Tibial artery (tissue), 4 donors: ENCODE results near the gene ADCY9.

ENCODE experiments used
- DNase-seq, 2 donors: peaks; one replicate each; pipeline ENCODE4 v3.0.0-alpha.2; 2019
- H3K27ac ChIP-seq, 2 donors: fragments of 200-600 bp; sonication (generic) in 1 of 2; 1 replicate in 1 of 2; 2 replicates in 1 of 2; pipeline ENCODE4 v1.5.1; 2018 to 2019; ENCODE audit warnings: mild to moderate bottlenecking in 1 of 2
- H3K27me3 ChIP-seq, 2 donors: fragments of 200-600 bp; sonication (generic) in 1 of 2; one replicate each; pipeline versions ENCODE4 v1.5.1 to v1.6.0; 2016 to 2019
- H3K36me3 ChIP-seq, 3 donors: fragments of 200-600 bp; sonication (generic) in 2 of 3; one replicate each; pipeline ENCODE4 v1.5.1; 2016 to 2019; ENCODE audit warnings: mild to moderate bottlenecking in 2 of 3
- H3K4me1 ChIP-seq, 4 donors: fragments of 200-600 bp; sonication (generic) in 2 of 4; 1 replicate in 3 of 4; 2 replicates in 1 of 4; pipeline ENCODE4 v1.5.1; 2016 to 2019
- H3K4me3 ChIP-seq, 2 donors: fragments of 200-600 bp; sonication (generic) in 1 of 2; 1 replicate in 1 of 2; 2 replicates in 1 of 2; pipeline ENCODE4 v1.5.1; 2018 to 2019; ENCODE audit warnings: mild to moderate bottlenecking in 2 of 2
- H3K9me3 ChIP-seq, 3 donors: fragments of 200-600 bp; sonication (generic) in 1 of 3; one replicate each; pipeline ENCODE4 v1.5.1; 2016 to 2019
- intact Hi-C: fragments of 100-400 bp; cut with DNase I; formaldehyde crosslinking; loops from one replicate; pipeline ENCODE4 v1.15.0; 2023; ENCODE audit warnings: low total_unique reads
- TF ChIP-seq, protein P1 (sequence below), 2 experiments: fragments of 200-600 bp in 1 of 2; fragments of 450-650 bp in 1 of 2; IDR thresholded peaks; one replicate each; pipeline ENCODE4 v1.5.1; 2017 to 2019; ENCODE audit warnings: antibody characterized with exemption in 2 of 2, mild to moderate bottlenecking in 1 of 2, moderate library complexity in 1 of 2

ADCY9 gene

DNA sequence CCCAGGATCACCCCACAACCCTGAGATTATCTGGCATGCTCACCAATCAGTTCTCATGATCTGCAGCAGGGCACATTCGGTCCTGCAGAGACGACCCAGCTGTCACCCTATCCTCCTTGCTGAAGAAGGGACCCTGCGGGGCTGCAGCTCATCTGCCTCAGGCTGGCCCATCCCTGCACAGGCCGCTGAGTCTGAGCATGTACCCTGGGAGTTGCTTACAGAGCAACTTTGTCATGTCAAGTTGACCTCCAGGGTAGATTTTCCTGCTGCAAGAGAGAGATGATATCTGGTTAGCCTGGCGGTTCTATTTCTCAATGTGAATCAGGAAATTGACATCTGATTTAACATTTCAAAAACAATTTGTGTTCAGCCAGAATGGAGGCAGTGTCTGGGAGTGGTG, 36.0 kb upstream of the ADCY9 start:
- no peak for DNase-seq
- TF ChIP-seq, protein P1, sequence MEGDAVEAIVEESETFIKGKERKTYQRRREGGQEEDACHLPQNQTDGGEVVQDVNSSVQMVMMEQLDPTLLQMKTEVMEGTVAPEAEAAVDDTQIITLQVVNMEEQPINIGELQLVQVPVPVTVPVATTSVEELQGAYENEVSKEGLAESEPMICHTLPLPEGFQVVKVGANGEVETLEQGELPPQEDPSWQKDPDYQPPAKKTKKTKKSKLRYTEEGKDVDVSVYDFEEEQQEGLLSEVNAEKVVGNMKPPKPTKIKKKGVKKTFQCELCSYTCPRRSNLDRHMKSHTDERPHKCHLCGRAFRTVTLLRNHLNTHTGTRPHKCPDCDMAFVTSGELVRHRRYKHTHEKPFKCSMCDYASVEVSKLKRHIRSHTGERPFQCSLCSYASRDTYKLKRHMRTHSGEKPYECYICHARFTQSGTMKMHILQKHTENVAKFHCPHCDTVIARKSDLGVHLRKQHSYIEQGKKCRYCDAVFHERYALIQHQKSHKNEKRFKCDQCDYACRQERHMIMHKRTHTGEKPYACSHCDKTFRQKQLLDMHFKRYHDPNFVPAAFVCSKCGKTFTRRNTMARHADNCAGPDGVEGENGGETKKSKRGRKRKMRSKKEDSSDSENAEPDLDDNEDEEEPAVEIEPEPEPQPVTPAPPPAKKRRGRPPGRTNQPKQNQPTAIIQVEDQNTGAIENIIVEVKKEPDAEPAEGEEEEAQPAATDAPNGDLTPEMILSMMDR (IDR thresholded peaks at IDR 0.05): no peak
- Histone ChIP-seq H3K27me3 (no peaks in the 10 kb centered on the region), H3K4me1 (no peaks in the 10 kb centered on the region), H3K36me3 (no peaks in the 10 kb centered on the region), H3K9me3 (no peaks in the 10 kb centered on the region), H3K4me3 (no peak overlapping the region), H3K27ac (no peak overlapping the region)
- intact Hi-C loops: no loop called here

DNA sequence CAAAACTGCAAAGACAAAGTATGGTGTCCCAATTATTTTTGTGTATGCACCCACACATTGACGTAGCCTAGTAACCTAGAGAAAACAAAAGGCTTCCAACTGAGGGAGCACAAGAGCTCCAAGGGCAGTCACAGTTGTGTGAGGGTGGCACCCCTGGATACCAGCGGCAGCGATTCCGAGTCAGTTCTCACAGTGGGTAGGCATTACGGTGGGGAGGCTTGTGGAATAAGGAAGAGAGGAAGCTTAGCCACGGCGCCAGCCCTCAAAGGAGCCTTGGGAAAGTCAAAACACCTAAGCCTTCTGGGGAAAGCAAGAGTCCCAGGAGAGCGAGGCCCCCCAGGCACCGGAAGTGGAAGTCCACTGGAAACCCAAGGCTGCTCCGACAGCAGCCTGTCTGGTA, 31.0 kb upstream of the ADCY9 start:
- H3K4me1 ChIP-seq: no peaks in the 10 kb centered on the region
- H3K36me3 ChIP-seq: no peaks in the 10 kb centered on the region
- no peaks in the 10 kb centered on the region for H3K9me3 ChIP-seq
- intact Hi-C loops: no loop called here
- H3K4me3 ChIP-seq: no peak overlapping the region
- H3K27ac ChIP-seq: no peak overlapping the region
- TF ChIP-seq, protein P1 (IDR thresholded peaks at IDR 0.05): no peak
- no peaks in the 10 kb centered on the region for H3K27me3 ChIP-seq
- no peak for DNase-seq

DNA sequence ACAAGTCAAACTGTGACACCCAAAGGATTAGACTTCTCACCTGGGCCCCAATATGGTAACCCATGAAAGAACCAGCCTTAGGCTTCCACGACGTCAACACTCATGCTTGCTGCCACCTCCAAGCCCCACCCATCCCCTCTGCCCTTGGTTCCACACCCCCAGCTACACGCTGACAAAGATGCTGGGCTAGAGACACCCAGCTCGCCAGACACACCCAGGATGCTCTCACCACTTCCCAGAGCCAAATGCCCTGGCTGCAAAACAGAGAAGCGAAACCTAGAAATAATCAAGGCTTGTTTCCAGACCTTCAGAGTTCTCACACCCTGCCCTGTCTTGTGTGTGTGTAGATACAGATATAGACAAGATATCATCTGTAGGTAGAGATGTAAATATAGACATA, 26.0 kb upstream of the ADCY9 start:
- intact Hi-C loops: no loop called here
- TF ChIP-seq, protein P1 (IDR thresholded peaks at IDR 0.05): no peak
- Histone ChIP-seq H3K4me3 (no peak overlapping the region), H3K27me3 (no peaks in the 10 kb centered on the region), H3K36me3 (no peaks in the 10 kb centered on the region), H3K9me3 (no peaks in the 10 kb centered on the region), H3K4me1 (no peaks in the 10 kb centered on the region), H3K27ac (no peak overlapping the region)
- no peak for DNase-seq

DNA sequence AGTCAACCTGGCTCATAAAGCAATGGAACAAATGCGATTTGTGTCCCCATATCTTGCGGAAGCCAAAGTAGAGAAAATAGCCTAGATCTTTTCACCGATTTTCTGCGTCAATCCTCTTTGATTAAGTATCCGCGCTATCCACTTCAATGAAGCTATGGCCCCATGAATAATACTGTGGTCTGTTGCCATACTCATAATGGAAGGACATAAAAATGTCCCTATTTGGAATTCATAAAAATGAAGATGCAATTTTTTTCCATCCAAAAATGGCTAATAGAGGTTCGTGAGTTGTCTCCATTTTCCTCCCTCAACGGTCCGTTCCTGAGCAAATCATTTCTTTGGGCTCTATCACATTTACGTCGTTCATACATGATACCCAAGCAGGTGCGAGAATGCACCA, 25.4 kb upstream of the ADCY9 start:
- Histone ChIP-seq H3K27me3 (no peaks in the 10 kb centered on the region), H3K36me3 (no peaks in the 10 kb centered on the region), H3K4me1 (no peaks in the 10 kb centered on the region), H3K27ac (no peak overlapping the region), H3K9me3 (no peaks in the 10 kb centered on the region), H3K4me3 (no peak overlapping the region)
- intact Hi-C loops: no loop called here
- DNase-seq: no peak
- TF ChIP-seq, protein P1 (IDR thresholded peaks at IDR 0.05): no peak

DNA sequence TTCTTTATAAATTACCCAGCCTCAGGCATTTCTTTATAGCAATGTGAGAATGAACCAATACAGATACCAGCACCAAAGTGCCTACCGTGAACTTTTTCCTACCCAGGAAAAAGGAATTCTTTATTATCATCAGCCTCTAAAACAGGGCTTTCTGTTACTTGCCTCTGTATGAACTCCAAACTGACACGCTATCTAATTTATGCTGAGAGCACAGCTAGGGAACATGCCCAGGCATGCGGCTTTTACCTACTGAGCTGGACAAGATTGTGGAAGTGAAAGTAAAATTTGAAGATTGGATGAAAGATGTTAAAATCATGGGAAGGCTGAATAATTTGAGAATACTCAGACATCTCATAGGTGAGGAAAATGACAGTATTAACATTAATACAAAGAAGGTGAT, 24.4 kb upstream of the ADCY9 start:
- no peak for DNase-seq
- no peaks in the 10 kb centered on the region for H3K9me3 ChIP-seq
- H3K4me3 ChIP-seq: no peak overlapping the region
- intact Hi-C loops: no loop called here
- no peak overlapping the region for H3K27ac ChIP-seq
- no peaks in the 10 kb centered on the region for H3K4me1 ChIP-seq
- no peaks in the 10 kb centered on the region for H3K36me3 ChIP-seq
- no peaks in the 10 kb centered on the region for H3K27me3 ChIP-seq
- TF ChIP-seq, protein P1 (IDR thresholded peaks at IDR 0.05): no peak

DNA sequence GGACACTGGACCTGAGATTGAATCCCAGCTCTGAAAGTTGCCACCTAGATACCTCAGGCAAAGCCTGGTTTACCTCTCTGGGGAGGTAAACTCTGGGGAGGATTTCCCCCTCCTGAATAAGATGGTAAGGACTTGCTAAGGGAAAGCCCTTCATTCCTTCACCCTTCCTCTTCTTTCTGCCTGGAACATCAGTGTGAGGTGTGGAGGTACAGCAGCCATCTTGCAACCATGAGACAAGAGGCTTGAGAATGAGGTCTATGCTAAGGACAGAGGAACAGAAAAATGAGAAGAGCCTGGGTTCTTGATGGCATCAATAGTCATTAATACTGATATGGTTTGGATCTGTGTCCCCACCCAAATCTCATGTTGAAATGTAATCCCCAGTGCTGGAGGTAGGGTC, 23.7 kb upstream of the ADCY9 start:
- intact Hi-C loops: no loop called here
- H3K9me3 ChIP-seq: no peaks in the 10 kb centered on the region
- no peak for DNase-seq

More for the DNA sequence above, 23.7 kb upstream of the ADCY9 start:
- Histone ChIP-seq H3K4me3 (no peak overlapping the region), H3K27me3 (no peaks in the 10 kb centered on the region), H3K27ac (no peak overlapping the region), H3K4me1 (no peaks in the 10 kb centered on the region), H3K36me3 (no peaks in the 10 kb centered on the region)
- TF ChIP-seq, protein P1 (IDR thresholded peaks at IDR 0.05): no peak
